ENCODE measurements around the gene SH3GLB2. TPM values are rescaled to one million over a fixed set of nuclear protein-coding genes. Genes with fewer than 3 reads are reported as not detected.

SH3GLB2 gene
- total and polyA plus RNA-seq, 2 of the 8 experiments (the other 6 are each of a cell fraction or from before 2014, with no cell fraction given): 52.7 to 79.9 TPM

DNA sequence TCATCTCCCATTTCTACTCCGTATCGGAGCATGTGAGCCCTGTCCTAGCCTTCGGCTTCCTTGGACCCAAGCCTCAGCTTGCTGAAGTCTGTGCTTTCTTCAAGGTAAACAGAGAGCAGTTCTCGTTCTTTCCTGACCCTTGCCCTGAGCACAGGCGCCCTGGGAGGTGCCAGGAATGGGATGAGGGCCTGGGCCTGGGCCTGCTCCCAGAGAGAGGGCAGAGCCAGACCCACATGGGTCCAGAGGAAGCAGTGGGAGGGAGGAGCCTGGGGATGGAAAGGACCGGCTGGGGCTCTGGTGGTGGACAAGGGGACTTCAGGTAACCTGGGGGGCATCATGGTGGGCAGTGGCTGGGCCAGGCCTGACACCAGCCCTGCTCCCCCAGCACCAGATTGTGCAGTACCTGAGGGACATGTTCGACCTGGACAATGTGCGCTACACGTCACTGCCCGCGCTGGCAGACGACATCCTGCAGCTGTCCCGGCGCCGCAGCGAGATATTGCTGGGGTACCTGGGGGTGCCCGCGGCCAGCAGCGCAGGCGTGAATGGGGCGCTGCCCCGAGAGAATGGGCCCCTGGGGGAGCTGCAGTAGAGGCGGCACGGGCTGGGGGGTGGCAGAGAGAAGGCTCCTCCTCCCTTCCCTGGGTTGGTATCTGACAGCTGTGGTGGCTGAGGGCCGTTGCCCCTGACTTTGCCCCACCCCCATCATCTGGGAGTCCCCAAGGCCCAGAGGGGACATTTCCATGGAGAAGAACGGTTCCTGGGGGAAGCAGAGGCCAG, 41.9 kb upstream of the SH3GLB2 start (continued):
- TF ChIP-seq TEAD4 (IDR thresholded peaks at IDR 0.05; ENCODE audit: low read depth, low read length): no peak
- TF ChIP-seq JUN (IDR thresholded peaks at IDR 0.05; ENCODE audit: low read depth, low read length): no peak
- no peak for TF ChIP-seq RBBP5 (IDR thresholded peaks at IDR 0.05; ENCODE audit: borderline replicate concordance, low read depth, low read length)
- no peak for TF ChIP-seq GTF2F1 (IDR thresholded peaks at IDR 0.05; ENCODE audit: borderline replicate concordance, low read depth, low read length)
- TF ChIP-seq CREB1 (IDR thresholded peaks at IDR 0.05): no peak
- no peak for TF ChIP-seq EGR1 (IDR thresholded peaks at IDR 0.05; ENCODE audit: borderline replicate concordance, low read depth, low read length)
- TF ChIP-seq, protein P1, sequence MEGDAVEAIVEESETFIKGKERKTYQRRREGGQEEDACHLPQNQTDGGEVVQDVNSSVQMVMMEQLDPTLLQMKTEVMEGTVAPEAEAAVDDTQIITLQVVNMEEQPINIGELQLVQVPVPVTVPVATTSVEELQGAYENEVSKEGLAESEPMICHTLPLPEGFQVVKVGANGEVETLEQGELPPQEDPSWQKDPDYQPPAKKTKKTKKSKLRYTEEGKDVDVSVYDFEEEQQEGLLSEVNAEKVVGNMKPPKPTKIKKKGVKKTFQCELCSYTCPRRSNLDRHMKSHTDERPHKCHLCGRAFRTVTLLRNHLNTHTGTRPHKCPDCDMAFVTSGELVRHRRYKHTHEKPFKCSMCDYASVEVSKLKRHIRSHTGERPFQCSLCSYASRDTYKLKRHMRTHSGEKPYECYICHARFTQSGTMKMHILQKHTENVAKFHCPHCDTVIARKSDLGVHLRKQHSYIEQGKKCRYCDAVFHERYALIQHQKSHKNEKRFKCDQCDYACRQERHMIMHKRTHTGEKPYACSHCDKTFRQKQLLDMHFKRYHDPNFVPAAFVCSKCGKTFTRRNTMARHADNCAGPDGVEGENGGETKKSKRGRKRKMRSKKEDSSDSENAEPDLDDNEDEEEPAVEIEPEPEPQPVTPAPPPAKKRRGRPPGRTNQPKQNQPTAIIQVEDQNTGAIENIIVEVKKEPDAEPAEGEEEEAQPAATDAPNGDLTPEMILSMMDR (IDR thresholded peaks at IDR 0.05; ENCODE audit: control extremely low read depth in 1 of 3, insufficient read depth in 1 of 3, low read depth in 1 of 3, low read length in 3 of 3): no peak
